Left lung (tissue), 10 donors: Measurements from ENCODE around the gene PRRC2A. TPM values are rescaled to one million over a fixed set of nuclear protein-coding genes. Genes with fewer than 3 reads are reported as not detected.

Experiments used
- ATAC-seq: fragments of 200-7000 bp; cut with Tn5 transposase; one replicate; pipeline ENCODE4 v1.9.1; 2020; ENCODE audit warnings: moderate library complexity
- DNase-seq, 4 donors: peaks; one replicate each; pipeline ENCODE4 v3.0.0-alpha.2; 2013 to 2020
- H3K27ac ChIP-seq, 2 donors: fragments of 200-600 bp; sonication (generic) in 1 of 2; one replicate each; pipeline versions ENCODE4 v1.5.0 to v1.8.0; 2020 to 2021
- H3K27me3 ChIP-seq, 2 donors: fragments of 200-600 bp; sonication (generic) in 1 of 2; one replicate each; pipeline versions ENCODE4 v1.5.0 to v1.8.0; 2020 to 2021
- H3K36me3 ChIP-seq, 2 donors: fragments of 200-600 bp; sonication (generic) in 1 of 2; one replicate each; pipeline versions ENCODE4 v1.5.0 to v1.8.0; 2020 to 2021
- H3K4me1 ChIP-seq, 2 donors: fragments of 200-600 bp; one replicate each; pipeline ENCODE4 v1.8.0; 2021
- H3K4me3 ChIP-seq, 2 donors: fragments of 200-600 bp; sonication (generic) in 1 of 2; one replicate each; pipeline versions ENCODE4 v1.5.0 to v1.8.0; 2020 to 2021; ENCODE audit warnings: mild to moderate bottlenecking in 1 of 2
- H3K9me3 ChIP-seq, 2 donors: fragments of 200-600 bp; sonication (generic) in 1 of 2; one replicate each; pipeline versions ENCODE4 v1.5.0 to v1.8.0; 2020 to 2021
- intact Hi-C, 2 donors: fragments of 100-400 bp; cut with DNase I; formaldehyde crosslinking; loops; one replicate each; pipeline versions ENCODE4 v1.11.2 to v1.14.2; 2022
- microRNA-seq, 2 donors: library from miRNA; unstranded; fragments of <30 nt; microRNA quantifications; one replicate each; pipeline ENCODE4, GENCODE V29; 2019
- polyA plus RNA-seq, 6 donors: library from polyadenylated mRNA; unstranded; fragments of 120-200 nt; gene quantifications; one replicate each; pipeline ENCODE4 v1.2.1, GENCODE V29; 2013; ENCODE audit not compliant: insufficient read length in 6 of 6
- total RNA-seq, 2 donors: library from RNA; stranded (reverse); fragmentation: NEBNext Ultra II Directional; extraction: Animal tissue kit (Norgen Biotek cat#: 25700); gene quantifications; one replicate each; pipeline ENCODE4 v1.2.1, GENCODE V29; 2021
- TF ChIP-seq, protein P1 (sequence below), 2 donors: fragments of 200-600 bp; sonication (generic) in 1 of 2; IDR thresholded peaks; one replicate each; pipeline versions ENCODE4 v1.5.0 to v1.8.0; 2021; ENCODE audit warnings: antibody characterized with exemption in 2 of 2
- donor health status: DM: no; HTN: yes; CAD: no.
- donor health status: DM: no; HTN: no; CAD: no.

The PRRC2A gene
- total and polyA plus RNA-seq, 8 donors: 130 to 201 (median 164) TPM

DNA sequence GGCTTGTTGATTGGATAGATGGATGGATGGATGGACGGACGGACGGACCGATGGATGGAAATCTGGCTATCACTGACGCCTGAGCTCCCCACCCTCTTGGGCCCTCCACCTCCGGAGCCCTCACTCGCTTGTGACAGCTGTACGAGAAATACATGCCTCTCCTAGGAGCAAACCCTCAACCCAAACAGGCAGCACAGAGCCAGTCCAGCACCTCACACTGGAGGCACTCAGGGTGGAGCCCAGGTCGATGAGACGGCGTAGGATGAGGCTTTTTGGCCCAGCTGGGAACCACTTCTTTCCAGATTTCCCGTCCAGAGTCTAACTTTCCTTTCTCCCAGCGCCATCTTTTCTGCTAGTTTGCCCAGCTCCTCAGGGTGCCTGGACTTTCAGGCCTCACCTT, 63.1 kb downstream of the PRRC2A start:
- TF ChIP-seq, protein P1, sequence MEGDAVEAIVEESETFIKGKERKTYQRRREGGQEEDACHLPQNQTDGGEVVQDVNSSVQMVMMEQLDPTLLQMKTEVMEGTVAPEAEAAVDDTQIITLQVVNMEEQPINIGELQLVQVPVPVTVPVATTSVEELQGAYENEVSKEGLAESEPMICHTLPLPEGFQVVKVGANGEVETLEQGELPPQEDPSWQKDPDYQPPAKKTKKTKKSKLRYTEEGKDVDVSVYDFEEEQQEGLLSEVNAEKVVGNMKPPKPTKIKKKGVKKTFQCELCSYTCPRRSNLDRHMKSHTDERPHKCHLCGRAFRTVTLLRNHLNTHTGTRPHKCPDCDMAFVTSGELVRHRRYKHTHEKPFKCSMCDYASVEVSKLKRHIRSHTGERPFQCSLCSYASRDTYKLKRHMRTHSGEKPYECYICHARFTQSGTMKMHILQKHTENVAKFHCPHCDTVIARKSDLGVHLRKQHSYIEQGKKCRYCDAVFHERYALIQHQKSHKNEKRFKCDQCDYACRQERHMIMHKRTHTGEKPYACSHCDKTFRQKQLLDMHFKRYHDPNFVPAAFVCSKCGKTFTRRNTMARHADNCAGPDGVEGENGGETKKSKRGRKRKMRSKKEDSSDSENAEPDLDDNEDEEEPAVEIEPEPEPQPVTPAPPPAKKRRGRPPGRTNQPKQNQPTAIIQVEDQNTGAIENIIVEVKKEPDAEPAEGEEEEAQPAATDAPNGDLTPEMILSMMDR (IDR thresholded peaks at IDR 0.05): no peak
- no peaks in the 10 kb centered on the region for H3K9me3 ChIP-seq
- peaks cover 5 to 24% of the 10 kb centered on the region in 2 donors for H3K4me1 ChIP-seq
- H3K36me3 ChIP-seq: peaks cover 0 to 46% of the 10 kb centered on the region in 2 donors
- no peaks in the 10 kb centered on the region for H3K27me3 ChIP-seq
- no peak overlapping the region for H3K27ac ChIP-seq
- no peak overlapping the region for H3K4me3 ChIP-seq
- no peak for DNase-seq
- intact Hi-C loops: no loop called here
- ATAC-seq: no peak

DNA sequence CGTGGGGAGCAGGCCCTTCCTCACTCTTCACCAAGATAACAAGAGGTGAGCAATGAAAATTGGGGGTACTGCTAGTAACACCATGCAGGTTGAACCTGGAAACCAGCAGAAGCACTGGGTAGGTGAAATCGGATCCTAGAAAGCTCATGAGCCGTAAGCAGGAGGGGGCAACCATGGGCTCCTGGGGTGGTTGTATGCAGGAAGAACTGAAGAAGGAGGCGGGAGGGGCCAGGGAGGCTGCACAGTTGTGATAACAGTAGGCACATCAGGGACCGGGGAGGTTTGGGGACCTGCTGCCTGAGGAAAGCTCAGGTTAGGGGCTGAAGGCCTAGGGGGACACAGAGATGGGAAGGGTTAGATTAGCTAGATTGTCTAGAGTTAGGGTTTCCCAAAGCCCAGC, 66.0 kb downstream of the PRRC2A start:
- TF ChIP-seq, protein P1 (IDR thresholded peaks at IDR 0.05): no peak
- no peak for ATAC-seq
- no peaks in the 10 kb centered on the region for H3K9me3 ChIP-seq
- peaks cover 0 to 11% of the 10 kb centered on the region in 2 donors for H3K4me1 ChIP-seq
- H3K27ac ChIP-seq: no peak overlapping the region
- H3K4me3 ChIP-seq: no peak overlapping the region
- no peaks in the 10 kb centered on the region for H3K27me3 ChIP-seq
- DNase-seq: no peak
- H3K36me3 ChIP-seq: peaks cover 0 to 75% of the 10 kb centered on the region in 2 donors
- intact Hi-C loops: no loop called here

DNA sequence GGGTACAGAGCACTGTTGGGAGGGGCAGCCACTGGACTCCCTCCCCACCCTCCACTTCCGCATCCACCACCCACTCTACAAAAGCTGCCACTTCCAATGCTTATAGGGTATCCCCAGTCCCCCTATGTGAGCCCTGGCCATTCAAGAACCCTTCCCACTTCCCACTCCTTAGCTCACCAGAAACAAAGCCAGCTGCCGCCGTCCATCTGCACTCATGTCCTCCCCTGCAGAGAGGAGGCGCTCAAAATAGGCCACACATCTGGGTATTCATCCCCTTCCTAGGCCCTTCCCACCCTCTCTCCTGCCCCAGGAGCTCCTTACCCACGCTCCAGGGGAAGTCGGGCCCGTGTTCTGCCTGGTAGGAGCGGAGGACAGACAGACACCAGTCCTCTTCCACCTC, 66.8 kb downstream of the PRRC2A start:
- Histone ChIP-seq H3K27me3 (no peaks in the 10 kb centered on the region), H3K36me3 (peaks cover 0 to 84% of the 10 kb centered on the region in 2 donors), H3K4me3 (no peak overlapping the region), H3K27ac (no peak overlapping the region), H3K4me1 (peaks cover 0 to 6% of the 10 kb centered on the region in 2 donors), H3K9me3 (no peaks in the 10 kb centered on the region)
- DNase-seq (no peak), ATAC-seq (no peak)
- TF ChIP-seq, protein P1 (IDR thresholded peaks at IDR 0.05): no peak
- intact Hi-C loops: no loop called here

Small RNA genes within 50 kb of the gene (microRNA-seq; reads per million reads assigned to microRNA genes)
- gene MIR6832: 0 to 0.14 reads per million in 2 donors

Other genes starting within 250 kb of the PRRC2A start
Only the 30 nearest of the 35 such genes appear.
- gene MICB, start 122.6 kb upstream of the PRRC2A start, total RNA-seq: 10 to 100 TPM; 11.2 to 11.3 TPM
- 1 to 10 TPM in 5 of 6 donors, under 1 TPM in 1; 0.80 to 4.1 (median 2.0) TPM for gene MICB, start 122.6 kb upstream of the PRRC2A start, polyA plus RNA-seq
- not detected for gene MCCD1, start 91.8 kb upstream of the PRRC2A start, total RNA-seq
- under 1 TPM in 3 of 6 donors, not detected in 3; 0.23 to 0.27 (median 0.24) TPM for gene MCCD1, start 91.8 kb upstream of the PRRC2A start, polyA plus RNA-seq
- gene DDX39B, start 78.7 kb upstream of the PRRC2A start, total RNA-seq: 100 to 1,000 TPM; 201 to 319 TPM
- gene DDX39B, start 78.7 kb upstream of the PRRC2A start, polyA plus RNA-seq: 100 to 1,000 TPM; 595 to 685 (median 609) TPM
- 1 to 10 TPM; 1.0 to 1.6 TPM for gene ATP6V1G2, start 74.1 kb upstream of the PRRC2A start, total RNA-seq
- gene ATP6V1G2, start 74.1 kb upstream of the PRRC2A start, polyA plus RNA-seq: 1 to 10 TPM; 2.8 to 6.3 (median 3.4) TPM
- 10 to 100 TPM; 15.0 to 17.2 TPM for gene NFKBIL1, start 73.1 kb upstream of the PRRC2A start, total RNA-seq
- 10 to 100 TPM; 18.5 to 25.4 (median 19.0) TPM for gene NFKBIL1, start 73.1 kb upstream of the PRRC2A start, polyA plus RNA-seq
- under 1 TPM; 0.17 to 0.65 TPM for gene LTA, start 48.4 kb upstream of the PRRC2A start, total RNA-seq
- under 1 TPM; 0.33 to 0.48 (median 0.39) TPM for gene LTA, start 48.4 kb upstream of the PRRC2A start, polyA plus RNA-seq
- 10 to 100 TPM in 1 of 2 donors, under 1 TPM in 1; 0.29 to 10.4 TPM for gene TNF, start 45.1 kb upstream of the PRRC2A start, total RNA-seq
- gene TNF, start 45.1 kb upstream of the PRRC2A start, polyA plus RNA-seq: under 1 TPM in 5 of 6 donors, not detected in 1; 0.19 to 0.63 (median 0.26) TPM
- 10 to 100 TPM; 10.3 to 13.7 TPM for gene LTB, start 38.3 kb upstream of the PRRC2A start, total RNA-seq
- gene LTB, start 38.3 kb upstream of the PRRC2A start, polyA plus RNA-seq: 1 to 10 TPM; 1.5 to 3.8 (median 2.8) TPM
- 10 to 100 TPM; 32.7 to 95.1 TPM for gene LST1, start 34.4 kb upstream of the PRRC2A start, total RNA-seq
- 1 to 10 TPM; 4.4 to 8.3 (median 7.2) TPM for gene LST1, start 34.4 kb upstream of the PRRC2A start, polyA plus RNA-seq
- 1 to 10 TPM in 1 of 2 donors, under 1 TPM in 1; 0.67 to 1.5 TPM for gene NCR3, start 27.7 kb upstream of the PRRC2A start, total RNA-seq
- gene NCR3, start 27.7 kb upstream of the PRRC2A start, polyA plus RNA-seq: under 1 TPM in 4 of 6 donors, not detected in 2; 0.26 to 0.89 (median 0.45) TPM
- 10 to 100 TPM; 38.5 to 96.4 TPM for gene AIF1, start 5.5 kb upstream of the PRRC2A start, total RNA-seq
- gene AIF1, start 5.5 kb upstream of the PRRC2A start, polyA plus RNA-seq: 10 to 100 TPM; 17.9 to 25.4 (median 20.5) TPM
- 100 to 1,000 TPM; 243 to 278 TPM for gene BAG6, start 31.9 kb downstream of the PRRC2A start, total RNA-seq
- 100 to 1,000 TPM; 211 to 252 (median 226) TPM for gene BAG6, start 31.9 kb downstream of the PRRC2A start, polyA plus RNA-seq
- 1 to 10 TPM; 1.0 to 1.5 TPM for gene APOM, start 35.2 kb downstream of the PRRC2A start, total RNA-seq
- 1 to 10 TPM; 4.6 to 8.0 (median 6.4) TPM for gene APOM, start 35.2 kb downstream of the PRRC2A start, polyA plus RNA-seq
- 10 to 100 TPM; 21.9 to 23.8 TPM for gene C6orf47, start 40.1 kb downstream of the PRRC2A start, total RNA-seq
- 10 to 100 TPM; 15.3 to 19.8 (median 17.4) TPM for gene C6orf47, start 40.1 kb downstream of the PRRC2A start, polyA plus RNA-seq
- 10 to 100 TPM; 10.3 to 13.2 TPM for gene GPANK1, start 44.3 kb downstream of the PRRC2A start, total RNA-seq
- 10 to 100 TPM; 18.0 to 22.8 (median 22.2) TPM for gene GPANK1, start 44.3 kb downstream of the PRRC2A start, polyA plus RNA-seq
- 100 to 1,000 TPM in 1 of 2 donors, 10 to 100 TPM in 1; 96.6 to 128 TPM for gene CSNK2B, start 45.4 kb downstream of the PRRC2A start, total RNA-seq
- 100 to 1,000 TPM; 189 to 210 (median 196) TPM for gene CSNK2B, start 45.4 kb downstream of the PRRC2A start, polyA plus RNA-seq
- gene LY6G5B, start 49.3 kb downstream of the PRRC2A start, total RNA-seq: 10 to 100 TPM in 1 of 2 donors, 1 to 10 TPM in 1; 6.9 to 13.6 TPM
- gene LY6G5B, start 49.3 kb downstream of the PRRC2A start, polyA plus RNA-seq: 10 to 100 TPM; 25.2 to 41.0 (median 35.8) TPM
- 1 to 10 TPM; 3.1 to 5.9 TPM for gene LY6G5C, start 60.4 kb downstream of the PRRC2A start, total RNA-seq
- gene LY6G5C, start 60.4 kb downstream of the PRRC2A start, polyA plus RNA-seq: 1 to 10 TPM; 2.9 to 6.3 (median 3.7) TPM
- gene ABHD16A, start 82.6 kb downstream of the PRRC2A start, total RNA-seq: 10 to 100 TPM; 53.6 to 58.6 TPM
- 10 to 100 TPM; 55.7 to 63.9 (median 58.6) TPM for gene ABHD16A, start 82.6 kb downstream of the PRRC2A start, polyA plus RNA-seq
- gene LY6G6F, start 86.2 kb downstream of the PRRC2A start, total RNA-seq: 1 to 10 TPM in 1 of 2 donors, not detected in 1; 1.4 TPM
- 1 to 10 TPM in 4 of 6 donors, under 1 TPM in 2; 0.53 to 1.8 (median 1.2) TPM for gene LY6G6F, start 86.2 kb downstream of the PRRC2A start, polyA plus RNA-seq
- not detected for gene LY6G6D, start 94.6 kb downstream of the PRRC2A start, total RNA-seq
- under 1 TPM in 1 of 6 donors, not detected in 5; 0.57 TPM for gene LY6G6D, start 94.6 kb downstream of the PRRC2A start, polyA plus RNA-seq
- gene LY6G6C, start 101.0 kb downstream of the PRRC2A start, total RNA-seq: not detected
- under 1 TPM; 0.17 to 0.75 (median 0.43) TPM for gene LY6G6C, start 101.0 kb downstream of the PRRC2A start, polyA plus RNA-seq
- gene MPIG6B, start 102.7 kb downstream of the PRRC2A start, total RNA-seq: 1 to 10 TPM; 1.2 to 1.9 TPM
- 1 to 10 TPM; 2.8 to 3.5 (median 3.0) TPM for gene MPIG6B, start 102.7 kb downstream of the PRRC2A start, polyA plus RNA-seq
- gene DDAH2, start 108.6 kb downstream of the PRRC2A start, total RNA-seq: 10 to 100 TPM; 70.2 to 77.3 TPM
- gene DDAH2, start 108.6 kb downstream of the PRRC2A start, polyA plus RNA-seq: 100 to 1,000 TPM; 139 to 199 (median 175) TPM
- 100 to 1,000 TPM; 283 to 465 TPM for gene CLIC1, start 115.8 kb downstream of the PRRC2A start, total RNA-seq
- gene CLIC1, start 115.8 kb downstream of the PRRC2A start, polyA plus RNA-seq: 100 to 1,000 TPM; 226 to 279 (median 261) TPM
- gene MSH5, start 119.3 kb downstream of the PRRC2A start, total RNA-seq: 10 to 100 TPM in 1 of 2 donors, 1 to 10 TPM in 1; 9.7 to 20.0 TPM
- 10 to 100 TPM; 34.4 to 49.8 (median 39.1) TPM for gene MSH5, start 119.3 kb downstream of the PRRC2A start, polyA plus RNA-seq
- gene SAPCD1, start 141.9 kb downstream of the PRRC2A start, total RNA-seq: 1 to 10 TPM; 1.3 to 3.9 TPM
- 10 to 100 TPM in 2 of 6 donors, 1 to 10 TPM in 4; 6.5 to 11.1 (median 8.2) TPM for gene SAPCD1, start 141.9 kb downstream of the PRRC2A start, polyA plus RNA-seq
- 1 to 10 TPM; 4.6 to 5.0 TPM for gene VWA7, start 156.6 kb downstream of the PRRC2A start, total RNA-seq
- 1 to 10 TPM; 1.4 to 3.8 (median 2.2) TPM for gene VWA7, start 156.6 kb downstream of the PRRC2A start, polyA plus RNA-seq
- 100 to 1,000 TPM in 1 of 2 donors, 10 to 100 TPM in 1; 43.6 to 103 TPM for gene VARS1, start 175.0 kb downstream of the PRRC2A start, total RNA-seq
- gene VARS1, start 175.0 kb downstream of the PRRC2A start, polyA plus RNA-seq: 10 to 100 TPM; 38.4 to 61.7 (median 46.6) TPM
- 10 to 100 TPM; 38.7 to 51.5 TPM for gene LSM2, start 186.3 kb downstream of the PRRC2A start, total RNA-seq
- 10 to 100 TPM; 79.4 to 88.5 (median 83.6) TPM for gene LSM2, start 186.3 kb downstream of the PRRC2A start, polyA plus RNA-seq